ENCODE measurements around the gene EXOC4. TPM values are rescaled to one million over a fixed set of nuclear protein-coding genes. Genes with fewer than 3 reads are reported as not detected.

The EXOC4 gene
- total and polyA plus RNA-seq, 2 donors (not counting 3 experiments of a cell fraction or from before 2014, with no cell fraction given), result 20.3 to 73.1 TPM

DNA sequence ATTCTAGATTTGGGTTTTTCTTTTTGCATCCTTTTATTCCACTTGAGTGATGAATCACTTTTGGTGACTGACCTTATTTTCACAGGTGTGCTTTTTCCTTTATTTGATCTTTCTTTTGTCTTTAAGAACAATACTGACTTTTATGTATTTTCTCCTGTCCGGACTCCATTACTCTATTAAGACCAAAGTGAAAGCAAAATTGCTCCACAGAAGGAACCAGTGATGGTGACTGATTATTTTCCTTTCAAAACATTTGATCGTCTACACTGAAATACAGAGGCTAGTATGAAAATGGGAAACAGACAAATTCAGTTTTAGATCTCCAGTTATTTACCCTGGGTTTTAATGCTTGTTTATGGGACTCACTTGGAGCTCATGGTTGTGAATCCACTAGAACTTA, 15.5 kb downstream of the EXOC4 start:
- Histone ChIP-seq H3K9ac (replicated peaks; ENCODE audit: extremely low read depth, insufficient read depth, low read length) (peak overlapping the region; percentile 13), H3K4me3 (replicated peaks in 1 of 3; ENCODE audit: insufficient read depth in 1 of 3, low read depth in 1 of 3, low read length in 3 of 3) (no peak overlapping the region), H2AFZ (ENCODE audit: low read depth, low read length) (no peak overlapping the region), H3K36me3 (ENCODE audit: control insufficient read depth in 2 of 2, extremely low read depth in 1 of 2, insufficient read depth in 2 of 2, low read length in 2 of 2) (no peaks in the 10 kb centered on the region), H3K4me2 (ENCODE audit: insufficient read depth, low read length) (peak overlapping the region; percentile 25), H3K27ac (ENCODE audit: insufficient read depth, low read depth, low read length) (no peak overlapping the region), H3K9me1 (replicated peaks; ENCODE audit: control insufficient read depth, extremely low read depth, insufficient read depth, low read length) (no peaks in the 10 kb centered on the region), H3K4me1 (ENCODE audit: control insufficient read depth, extremely low read depth, insufficient read depth, low read length) (peaks cover 13% of the 10 kb centered on the region), H3K9me3 (replicated peaks; ENCODE audit: control insufficient read depth, insufficient read depth, low read length) (no peaks in the 10 kb centered on the region), H4K20me1 (replicated peaks; ENCODE audit: control insufficient read depth, extremely low read depth, insufficient read depth, low read length) (no peaks in the 10 kb centered on the region), H3K27me3 (ENCODE audit: control insufficient read depth in 2 of 2, insufficient read depth in 2 of 2, low read length in 2 of 2) (no peaks in the 10 kb centered on the region), H3K79me2 (ENCODE audit: control insufficient read depth, insufficient read depth, low read length) (no peaks in the 10 kb centered on the region)
- FAIRE-seq (no peak), DNase-seq (ENCODE audit: low read depth, low spot score) (peak; percentile 62)
- intact Hi-C loops (cut with micrococcal nuclease) (no loop called here), dilution Hi-C loops (cut with MboI; ENCODE audit: extremely low pct_ligation_motif_present, low sequenced_read_pairs) (no loop called here)
- BruUV-seq (replicated peaks), result no TSS peak
- CTCF ChIA-PET, result interaction anchor here (0.5 to 1.2 kb wide), 6 partner anchors 19 to 168 kb away, joined by 3 to 4 read pairs (median 3); no protein-coding TSS in a partner anchor
- POLR2A ChIA-PET, result no interaction called here
- TF ChIP-seq POLR2A (IDR thresholded peaks at IDR 0.05; ENCODE audit: low read depth, low read length) (no peak), GATA2 (IDR thresholded peaks at IDR 0.05; ENCODE audit: insufficient read depth, insufficient read length, low read depth, low read length) (no peak), MYC (IDR thresholded peaks at IDR 0.05; ENCODE audit: low read depth, low read length) (no peak), FOS (IDR thresholded peaks at IDR 0.05; ENCODE audit: borderline replicate concordance, insufficient read depth, low read length) (no peak), EZH2 (IDR thresholded peaks at IDR 0.05; ENCODE audit: borderline replicate concordance, low read depth, low read length, severe bottlenecking) (no peak), POLR2AphosphoS5 (IDR thresholded peaks at IDR 0.05; ENCODE audit: insufficient read depth, low read depth, low read length) (no peak), JUN (IDR thresholded peaks at IDR 0.05; ENCODE audit: borderline replicate concordance, insufficient read depth, insufficient read length, low read depth) (no peak)
- TF ChIP-seq, protein P1, sequence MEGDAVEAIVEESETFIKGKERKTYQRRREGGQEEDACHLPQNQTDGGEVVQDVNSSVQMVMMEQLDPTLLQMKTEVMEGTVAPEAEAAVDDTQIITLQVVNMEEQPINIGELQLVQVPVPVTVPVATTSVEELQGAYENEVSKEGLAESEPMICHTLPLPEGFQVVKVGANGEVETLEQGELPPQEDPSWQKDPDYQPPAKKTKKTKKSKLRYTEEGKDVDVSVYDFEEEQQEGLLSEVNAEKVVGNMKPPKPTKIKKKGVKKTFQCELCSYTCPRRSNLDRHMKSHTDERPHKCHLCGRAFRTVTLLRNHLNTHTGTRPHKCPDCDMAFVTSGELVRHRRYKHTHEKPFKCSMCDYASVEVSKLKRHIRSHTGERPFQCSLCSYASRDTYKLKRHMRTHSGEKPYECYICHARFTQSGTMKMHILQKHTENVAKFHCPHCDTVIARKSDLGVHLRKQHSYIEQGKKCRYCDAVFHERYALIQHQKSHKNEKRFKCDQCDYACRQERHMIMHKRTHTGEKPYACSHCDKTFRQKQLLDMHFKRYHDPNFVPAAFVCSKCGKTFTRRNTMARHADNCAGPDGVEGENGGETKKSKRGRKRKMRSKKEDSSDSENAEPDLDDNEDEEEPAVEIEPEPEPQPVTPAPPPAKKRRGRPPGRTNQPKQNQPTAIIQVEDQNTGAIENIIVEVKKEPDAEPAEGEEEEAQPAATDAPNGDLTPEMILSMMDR (IDR thresholded peaks at IDR 0.05; ENCODE audit: extremely low read depth in 1 of 2, insufficient read depth in 1 of 2, low read depth in 1 of 2, low read length in 2 of 2), result no peak
- TF ChIP-seq, protein P2, sequence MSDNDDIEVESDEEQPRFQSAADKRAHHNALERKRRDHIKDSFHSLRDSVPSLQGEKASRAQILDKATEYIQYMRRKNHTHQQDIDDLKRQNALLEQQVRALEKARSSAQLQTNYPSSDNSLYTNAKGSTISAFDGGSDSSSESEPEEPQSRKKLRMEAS (IDR thresholded peaks at IDR 0.05; ENCODE audit: insufficient read depth, insufficient read length), result no peak
